NCI-H345 treated with DMSO at 0.1 percent for 48 hours (cell line): Measurements from ENCODE around the gene ATXN7L3.
"Not testable (repeated sequence)": the region's sequence is repeated elsewhere in the genome, so short reads cannot be mapped to it uniquely, and the experiment has no call there.

ENCODE experiments used
- DNase-seq: peaks from one replicate; lab custom pipeline; 2025; ENCODE audit not compliant: unreplicated experiment; lab: John Stamatoyannopoulos, UW

Gene ATXN7L3, protein sequence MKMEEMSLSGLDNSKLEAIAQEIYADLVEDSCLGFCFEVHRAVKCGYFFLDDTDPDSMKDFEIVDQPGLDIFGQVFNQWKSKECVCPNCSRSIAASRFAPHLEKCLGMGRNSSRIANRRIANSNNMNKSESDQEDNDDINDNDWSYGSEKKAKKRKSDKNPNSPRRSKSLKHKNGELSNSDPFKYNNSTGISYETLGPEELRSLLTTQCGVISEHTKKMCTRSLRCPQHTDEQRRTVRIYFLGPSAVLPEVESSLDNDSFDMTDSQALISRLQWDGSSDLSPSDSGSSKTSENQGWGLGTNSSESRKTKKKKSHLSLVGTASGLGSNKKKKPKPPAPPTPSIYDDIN

DNA sequence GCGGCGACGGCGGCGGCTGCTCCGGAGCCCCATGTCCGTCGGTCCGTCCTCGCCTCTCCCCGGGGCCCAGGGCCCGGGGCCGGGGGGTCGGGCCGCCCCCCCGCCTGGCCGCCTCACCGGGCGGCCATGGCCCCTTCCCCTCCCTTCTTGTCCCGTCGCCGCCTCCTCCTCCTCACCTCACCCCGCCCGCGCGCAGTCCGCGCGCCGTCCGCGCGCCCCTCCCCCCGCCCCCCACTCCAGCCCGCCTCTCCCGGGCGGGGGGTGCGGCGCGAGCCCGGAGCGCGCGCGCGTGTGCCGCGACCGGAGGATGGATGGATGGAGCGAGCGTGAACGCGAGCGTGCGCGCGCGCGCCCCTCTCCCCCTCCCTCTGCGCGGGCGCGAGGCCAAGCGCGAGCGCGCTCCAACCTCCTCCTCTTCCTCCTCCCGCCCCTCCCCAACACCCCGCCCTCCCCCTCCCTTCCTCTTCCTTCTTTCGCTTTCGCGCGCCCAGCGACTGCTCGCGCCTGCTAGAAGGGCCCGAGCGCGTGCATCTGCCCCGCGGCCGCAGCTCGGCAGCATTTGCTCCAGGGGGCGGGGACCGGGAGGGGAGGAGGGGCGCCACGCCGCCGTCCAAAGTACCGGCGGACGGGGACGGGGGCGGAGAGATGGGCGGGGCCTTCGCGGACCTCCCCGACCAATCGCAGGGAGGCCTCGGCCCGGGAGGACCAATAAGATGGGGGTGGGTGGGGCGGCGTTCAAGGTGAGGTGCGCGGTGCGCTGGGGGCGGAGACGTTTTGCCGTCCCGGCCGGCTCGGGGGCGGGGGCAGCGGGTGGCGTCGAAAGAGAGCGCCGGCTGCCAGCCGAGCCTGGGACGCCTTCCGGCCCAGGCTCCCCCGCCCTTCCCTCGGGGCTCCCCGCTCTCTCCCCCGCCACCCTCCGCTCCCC lies at the start of gene ATXN7L3:
TSS of gene ATXN7L3 (minus strand) at position 332 of the 925 bp plus-strand sequence. CDS start 1,814 bp downstream, outside the sequence.
- peak; percentile 89 for DNase-seq

DNA sequence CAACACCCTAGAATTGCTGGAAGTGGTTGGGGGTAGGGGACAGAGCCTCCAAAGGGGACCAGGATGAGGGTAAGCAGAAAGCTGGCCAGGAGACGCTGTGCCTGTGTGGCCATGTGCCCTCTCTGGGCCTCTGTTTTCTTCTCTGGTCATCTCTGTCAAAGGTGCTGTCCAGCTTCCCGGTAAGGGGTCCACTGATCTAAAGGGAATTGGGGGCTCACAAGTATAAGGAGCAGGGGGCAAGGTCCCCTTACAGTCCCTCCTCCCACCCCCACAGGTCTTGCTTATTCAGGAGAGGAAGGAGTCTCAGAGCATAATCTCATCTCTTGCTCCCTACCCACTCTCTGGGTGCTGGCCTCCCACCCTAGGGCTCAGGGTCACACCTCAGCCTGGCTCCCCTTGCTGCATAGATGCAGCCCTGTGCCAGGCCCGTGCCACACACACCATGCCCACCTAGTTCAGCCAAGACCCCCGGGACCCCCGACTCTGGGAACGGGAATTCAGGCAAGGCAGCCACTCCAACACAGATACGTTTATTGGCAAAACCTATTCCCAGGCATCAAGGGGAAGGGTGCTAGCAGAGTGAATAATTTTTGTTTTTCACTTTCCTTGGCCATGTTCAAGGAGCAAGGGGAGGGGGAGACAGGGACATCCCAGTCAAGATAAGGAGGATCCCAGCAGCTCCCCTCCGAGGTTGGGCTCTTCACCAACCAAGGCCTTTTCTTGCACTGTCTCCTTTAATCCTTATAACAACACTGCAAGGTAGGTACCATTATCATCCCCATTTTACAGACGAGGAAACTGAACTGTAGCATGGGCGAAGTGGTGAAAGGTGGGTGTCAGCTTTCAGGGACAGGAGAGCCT lies 48.4 kb upstream of the ATXN7L3 start:
- no peak for DNase-seq

DNA sequence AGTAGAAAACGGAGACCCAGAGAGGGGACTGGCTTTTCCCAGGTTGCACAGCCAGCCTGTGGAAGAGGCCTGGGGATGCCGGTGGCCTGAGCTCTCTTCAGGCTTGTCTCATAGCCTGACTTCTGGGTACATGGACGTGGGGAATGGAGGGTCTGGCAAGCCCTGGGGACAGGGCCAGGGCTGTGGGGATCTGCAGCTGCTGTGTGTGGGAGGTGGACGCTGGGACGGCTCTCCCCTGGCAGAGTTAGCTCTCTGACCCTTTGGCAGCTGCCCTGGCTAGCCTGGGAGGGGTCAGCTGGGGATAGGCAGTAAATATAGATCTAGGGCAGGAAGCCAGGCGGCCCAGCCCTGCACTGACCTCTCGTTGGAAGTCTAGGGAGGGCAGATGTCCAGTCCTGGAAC lies 47.8 kb upstream of the ATXN7L3 start:
- DNase-seq, result no peak

DNA sequence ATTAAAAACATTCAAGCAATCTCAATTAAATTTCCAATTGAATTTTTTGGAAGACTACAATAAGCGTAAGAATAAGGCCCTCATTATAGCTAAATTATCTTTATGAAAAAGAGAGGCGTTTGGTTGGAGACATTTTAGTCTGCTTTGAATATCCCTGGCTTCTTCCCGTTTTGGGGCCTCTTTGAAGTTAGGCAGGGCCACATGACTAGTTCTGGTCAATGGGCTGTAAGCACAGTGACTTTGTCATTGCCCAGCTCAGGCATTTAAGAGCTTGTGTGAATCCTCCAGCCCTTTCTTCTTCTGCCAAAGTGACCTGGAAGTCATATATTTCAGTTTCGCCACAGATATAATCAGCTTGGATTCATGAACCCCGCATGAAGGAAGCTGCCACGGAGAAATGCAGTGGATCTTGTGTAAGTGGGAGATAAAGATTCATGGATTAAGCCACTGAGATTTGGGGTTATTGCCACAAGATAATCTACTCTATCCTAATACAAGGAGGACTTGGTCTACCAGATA lies 41.5 kb upstream of the ATXN7L3 start:
- DNase-seq, result no peak

DNA sequence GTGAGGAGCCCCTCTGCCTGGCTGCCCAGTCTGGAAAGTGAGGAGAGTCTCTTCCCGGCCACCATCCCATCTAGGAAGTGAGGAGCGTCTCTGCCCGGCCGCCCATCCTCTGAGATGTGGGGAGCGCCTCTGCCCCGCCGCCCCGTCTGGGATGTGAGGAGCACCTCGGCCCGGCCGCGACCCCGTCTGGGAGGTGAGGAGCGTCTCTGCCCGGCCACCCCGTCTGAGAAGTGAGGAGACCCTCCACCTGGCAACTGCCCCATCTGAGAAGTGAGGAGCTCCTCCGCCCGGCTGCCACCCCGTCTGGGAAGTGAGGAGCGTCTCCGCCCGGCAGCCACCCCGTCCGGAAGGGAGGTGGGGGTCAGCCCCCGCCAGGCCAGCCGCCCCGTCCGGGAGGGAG lies 38.2 kb upstream of the ATXN7L3 start:
- not testable (repeated sequence) for DNase-seq

DNA sequence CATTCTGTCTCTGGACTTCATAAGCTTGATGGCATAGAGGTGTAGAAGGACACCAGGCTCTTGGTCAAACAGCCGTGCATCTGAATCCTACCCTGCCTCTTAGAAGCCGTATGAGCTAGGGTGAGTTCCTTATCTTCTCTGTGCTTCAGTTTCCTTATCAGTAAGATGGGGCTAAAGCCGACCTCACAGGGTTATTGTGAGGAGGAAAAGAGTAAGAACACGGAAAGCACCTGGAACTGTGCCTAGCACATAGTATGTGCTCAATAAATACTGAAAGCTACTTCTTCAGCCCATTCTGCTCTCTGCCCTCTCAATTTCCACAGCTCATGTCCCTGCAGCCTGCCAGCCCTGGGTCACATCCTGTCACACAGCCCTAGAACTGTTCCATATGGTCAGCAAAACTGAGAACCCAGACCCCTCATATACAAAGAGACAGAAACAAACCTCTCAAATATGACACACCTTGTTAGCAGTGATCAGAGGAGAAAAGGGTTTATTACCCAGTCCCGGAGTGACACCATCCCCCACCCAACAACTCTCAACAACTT lies 36.8 kb upstream of the ATXN7L3 start:
- no peak for DNase-seq

DNA sequence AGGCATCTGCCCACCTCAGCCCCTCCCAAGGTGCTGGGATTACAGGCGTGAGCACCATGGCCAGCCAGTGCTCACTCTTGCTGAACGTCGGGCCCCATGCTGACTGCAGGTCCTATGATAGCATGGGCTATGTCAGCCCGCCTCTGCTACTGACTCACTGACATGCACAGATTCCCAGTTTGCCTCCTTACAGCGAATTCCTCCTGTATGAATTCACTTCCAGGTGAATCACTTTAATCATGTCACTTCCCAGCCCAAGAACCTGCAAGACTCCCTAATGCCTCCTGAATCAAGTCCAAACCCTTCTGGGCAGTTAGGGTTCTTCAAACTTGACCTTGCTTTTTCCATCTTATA lies 35.9 kb upstream of the ATXN7L3 start:
- DNase-seq, result no peak

DNA sequence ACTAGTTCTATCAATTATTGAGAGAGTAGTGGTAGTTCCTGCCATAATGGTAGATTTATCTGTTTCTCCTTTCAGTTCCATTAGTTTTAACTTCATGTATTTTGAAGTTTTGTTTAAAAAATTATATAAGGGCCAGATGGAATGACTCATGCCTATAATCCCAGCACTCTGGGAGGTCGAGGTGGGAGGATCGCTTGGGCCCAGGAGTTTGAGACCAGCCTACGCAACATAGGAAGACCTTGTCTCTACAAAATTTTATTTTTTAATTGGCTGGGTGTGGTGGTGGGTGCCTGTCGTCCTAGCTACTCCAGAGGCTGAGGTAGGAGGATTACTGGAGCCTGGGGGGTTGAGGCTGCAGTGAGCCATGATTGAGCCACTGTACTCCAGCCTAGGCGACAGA lies 33.9 kb upstream of the ATXN7L3 start:
- no peak for DNase-seq

DNA sequence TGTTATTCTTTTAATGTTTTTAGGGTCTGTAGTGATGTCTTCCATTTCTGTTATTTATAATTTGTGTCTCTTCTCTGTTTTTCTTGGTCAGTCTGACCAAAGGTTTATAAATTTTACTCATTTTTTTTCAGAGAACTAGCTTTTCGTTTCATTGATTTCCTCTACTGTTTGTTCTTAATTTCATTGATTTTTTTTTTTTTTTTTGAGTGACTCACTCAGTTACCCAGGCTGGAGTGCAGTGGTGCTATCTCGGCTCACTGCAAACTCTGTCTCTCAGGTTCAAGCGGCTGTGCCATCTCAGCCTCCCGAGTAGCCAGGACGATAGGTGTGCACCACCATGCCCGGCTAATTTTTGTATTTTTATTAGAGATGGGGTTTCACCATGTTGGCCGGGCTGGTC lies 32.4 kb upstream of the ATXN7L3 start:
- no peak for DNase-seq

DNA sequence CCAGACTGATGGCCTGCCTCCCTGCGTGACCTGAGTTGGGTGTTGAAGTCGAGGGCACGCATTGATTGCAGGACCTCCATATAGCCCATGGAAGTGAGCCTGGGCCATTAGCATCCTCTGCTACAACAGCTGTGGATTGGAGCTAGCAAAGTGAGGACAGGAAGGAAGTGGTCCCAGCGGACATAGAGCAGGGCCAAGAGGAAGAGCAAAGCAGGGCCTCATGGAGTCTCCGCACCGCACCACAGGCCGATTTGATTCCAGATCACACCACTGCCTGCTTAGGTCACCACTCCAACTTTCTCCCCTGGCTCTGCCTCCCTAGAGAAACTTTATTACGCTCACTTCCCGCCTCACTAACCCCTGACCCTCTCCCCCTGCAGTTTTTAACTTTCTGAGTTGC lies 30.5 kb upstream of the ATXN7L3 start:
- no peak for DNase-seq

DNA sequence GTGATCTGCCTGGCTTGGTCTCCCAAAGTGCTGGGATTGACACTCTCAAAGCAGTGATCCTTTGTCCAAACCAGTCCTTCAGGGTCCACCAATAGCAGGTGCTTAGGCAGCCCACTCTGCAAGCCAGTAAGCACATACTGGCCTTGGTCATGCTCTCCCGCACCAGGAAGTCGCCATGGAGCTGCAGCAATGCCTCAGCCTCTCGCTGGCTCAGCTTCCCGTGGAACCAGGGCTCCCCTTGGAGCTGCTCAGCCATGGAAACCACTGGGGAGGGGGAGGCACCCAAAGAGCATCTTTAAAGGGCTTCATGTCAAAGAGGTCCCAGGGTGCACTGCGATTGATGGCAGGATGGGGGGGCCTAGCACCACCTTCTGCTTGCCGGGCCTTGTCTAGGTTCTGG lies 29.4 kb upstream of the ATXN7L3 start:
- no peak for DNase-seq

DNA sequence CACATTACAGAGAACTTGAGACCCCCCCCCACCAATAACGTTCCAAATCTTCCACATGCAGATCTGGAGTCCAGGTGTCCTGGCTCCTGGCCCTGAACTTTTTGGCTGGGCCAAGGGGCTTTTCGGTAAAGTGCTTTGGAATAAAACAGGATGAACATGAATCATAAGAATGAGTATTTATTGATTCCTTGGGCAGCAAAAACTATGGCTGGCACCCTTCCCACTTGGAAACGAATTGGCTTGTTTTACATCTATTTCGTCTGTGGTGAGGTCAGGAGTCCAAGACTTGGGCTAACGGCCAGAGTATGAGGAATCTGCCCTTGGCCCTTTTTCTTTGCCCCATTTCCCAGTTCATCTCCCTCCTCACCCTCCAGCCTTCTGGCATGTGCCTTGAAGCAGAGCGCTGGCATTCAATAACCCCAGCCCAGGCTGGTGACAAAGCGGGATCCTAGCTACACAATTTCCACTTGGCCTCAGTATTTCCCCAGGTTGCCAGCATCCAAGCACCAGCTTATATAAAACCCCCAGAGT lies 23.9 kb upstream of the ATXN7L3 start:
- no peak for DNase-seq

DNA sequence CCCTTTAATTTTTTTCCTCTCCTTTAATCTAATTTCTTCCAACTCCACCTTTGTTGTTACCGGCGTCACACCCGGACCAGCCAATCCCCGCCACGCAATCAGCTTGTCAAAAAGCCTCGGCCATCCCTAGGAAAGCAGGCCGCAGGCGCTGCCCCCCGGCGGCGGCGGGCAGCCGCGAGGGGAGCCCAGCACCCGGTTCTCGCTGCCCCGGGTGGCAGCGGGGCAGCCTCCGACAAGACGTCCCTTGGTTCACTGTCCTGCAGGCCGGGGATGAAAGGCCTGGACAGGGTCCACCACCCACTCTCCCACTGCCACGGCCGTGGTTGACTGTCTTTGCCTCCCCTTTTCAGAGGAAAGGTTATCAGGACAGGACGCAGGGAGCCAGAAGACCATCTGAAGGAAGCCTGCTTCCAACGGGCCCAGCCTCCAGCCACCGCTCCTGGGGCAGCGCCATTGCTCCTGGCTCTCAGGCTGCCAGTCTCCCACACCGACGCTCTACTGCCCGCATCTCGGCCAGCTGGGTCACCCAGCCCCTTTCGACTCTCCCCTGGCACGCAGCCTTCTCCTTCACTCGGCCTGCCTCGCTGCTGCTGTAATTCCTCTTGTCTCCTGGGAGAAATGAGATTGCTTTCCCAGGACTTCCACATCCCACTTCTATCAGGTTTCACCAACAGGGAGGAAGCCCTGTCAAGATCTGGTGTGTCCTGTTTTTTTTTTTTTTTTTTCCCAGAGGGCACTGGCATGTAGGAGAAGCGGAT lies 22.6 kb upstream of the ATXN7L3 start:
- DNase-seq, result peak; percentile 74

DNA sequence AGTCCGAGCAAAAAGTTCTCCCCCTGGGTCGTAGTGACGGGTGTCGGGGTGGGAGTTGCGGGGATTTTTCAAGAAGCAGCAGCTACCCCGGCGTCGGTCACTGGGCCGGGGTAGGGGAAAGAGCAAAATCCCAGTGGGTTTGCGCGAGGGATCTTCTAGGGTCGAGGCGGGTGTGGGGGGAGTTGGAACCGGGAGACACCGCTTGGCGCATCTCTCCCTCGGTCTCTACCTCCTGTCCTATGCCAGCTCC lies 22.1 kb upstream of the ATXN7L3 start:
- no peak for DNase-seq

DNA sequence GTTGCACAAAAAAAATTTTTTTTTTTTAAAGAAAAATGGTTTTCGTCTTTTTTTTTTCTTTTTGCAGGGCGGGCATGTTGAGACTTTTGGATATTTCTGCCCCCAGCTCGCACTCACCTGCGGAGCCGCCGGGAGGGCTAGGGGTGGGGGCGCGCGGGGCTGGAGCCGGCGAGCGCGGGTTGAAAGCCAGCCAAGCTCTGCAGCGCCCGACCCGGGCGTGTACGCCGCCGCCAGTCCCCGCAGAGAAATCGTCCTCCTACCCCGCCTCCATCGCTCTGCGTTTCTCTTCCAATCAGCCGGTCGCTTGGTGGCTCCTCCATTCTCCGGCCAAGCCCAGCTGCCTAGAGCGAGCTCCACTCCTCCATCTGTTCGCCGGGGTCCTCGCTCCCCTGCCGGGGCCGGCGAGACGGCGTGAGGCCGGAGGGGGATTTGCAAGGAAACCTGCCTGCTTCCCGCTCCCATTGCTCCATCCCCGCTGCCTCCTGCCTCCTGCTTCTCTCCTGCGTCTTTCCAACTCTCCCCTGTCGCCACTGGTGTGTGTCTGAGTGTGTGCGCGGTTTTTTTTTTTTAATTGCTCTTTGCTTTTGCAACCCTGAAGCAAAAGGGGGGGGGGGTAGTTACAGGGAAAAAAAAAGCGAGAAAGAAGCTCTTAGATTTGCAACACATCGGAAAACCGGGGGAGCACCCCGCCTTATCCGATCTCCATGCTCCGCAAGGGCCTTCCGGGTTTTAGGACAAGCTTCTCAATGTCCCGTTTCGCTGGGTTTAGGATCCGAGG lies 21.6 kb upstream of the ATXN7L3 start:
- DNase-seq, result peak; percentile 59

DNA sequence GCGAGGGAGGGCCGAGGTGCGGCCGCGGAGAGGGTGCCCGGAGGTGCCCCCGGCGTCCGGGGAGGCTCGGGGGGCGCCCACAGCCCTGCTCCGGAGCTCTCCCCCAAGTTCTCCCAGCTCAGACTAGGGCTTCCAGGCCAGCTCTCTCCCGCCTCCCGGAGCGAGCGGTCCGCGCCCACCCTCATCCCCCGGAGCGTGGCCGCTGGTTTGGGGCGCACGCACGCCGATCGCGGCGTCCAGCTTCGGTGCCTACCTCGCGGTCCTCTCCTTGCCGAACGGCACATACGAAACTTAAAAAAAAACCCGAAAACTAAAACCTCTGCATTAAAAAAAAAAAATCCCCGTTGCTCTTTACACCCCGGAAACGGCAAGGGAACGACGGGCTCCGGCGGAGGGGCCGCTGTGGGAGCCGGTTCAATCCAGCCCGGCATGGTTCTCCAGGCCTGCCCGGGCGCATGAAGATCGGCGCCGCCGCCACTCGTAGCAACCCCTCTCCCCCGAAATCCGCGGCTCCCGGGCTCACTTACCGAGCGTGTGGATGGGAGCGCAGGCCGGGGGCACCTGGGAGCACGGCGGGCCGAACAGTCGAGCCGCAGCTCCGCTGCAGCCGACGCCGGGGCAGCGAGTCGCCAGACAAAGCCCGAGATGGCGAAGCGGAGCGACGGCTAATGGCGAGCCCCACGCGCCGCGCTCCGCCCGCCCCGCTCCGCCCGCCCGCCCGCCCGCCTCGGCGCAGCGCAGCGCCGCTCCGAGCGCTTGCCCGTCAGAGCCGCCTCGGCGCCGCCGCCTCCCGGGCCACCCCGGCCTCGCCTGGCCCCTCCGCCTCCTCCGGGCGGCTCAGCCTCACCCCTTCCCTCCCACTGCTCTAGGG lies 20.8 kb upstream of the ATXN7L3 start:
- DNase-seq, result peak; percentile 13

DNA sequence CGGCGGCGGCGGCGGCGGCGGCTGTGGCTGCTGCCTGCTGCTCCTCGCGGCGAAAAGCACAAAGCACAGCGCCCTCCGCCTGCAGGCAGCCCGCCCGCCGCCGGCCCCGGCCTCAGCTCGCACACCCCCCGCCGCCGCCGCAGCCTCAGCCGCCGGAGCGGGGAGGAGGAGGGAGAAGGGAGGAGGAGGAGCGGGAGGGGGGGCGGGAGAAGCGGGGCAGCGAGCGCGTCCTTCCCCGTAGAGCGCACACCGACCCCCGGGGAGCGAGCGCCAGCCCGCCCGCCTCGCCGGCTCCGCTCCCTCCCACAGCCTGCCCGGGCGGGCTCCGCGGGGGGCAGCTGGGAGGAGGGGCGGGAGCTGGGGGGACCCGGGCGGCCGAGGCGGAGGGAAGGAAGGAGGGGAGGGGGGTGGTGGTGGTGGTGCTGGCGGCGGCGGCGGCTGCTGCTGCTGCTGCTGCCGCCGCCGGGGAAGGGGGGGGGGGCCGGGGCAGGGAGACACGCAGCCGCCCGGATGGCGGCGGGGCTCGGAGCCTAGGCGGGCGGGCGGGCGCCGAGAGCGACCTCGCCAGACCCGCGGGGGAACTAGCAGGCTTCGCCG lies 20.0 kb upstream of the ATXN7L3 start, which contains the start of gene UBTF:
TSS of gene UBTF (minus strand) at position 60 of the 597 bp plus-strand sequence. CDS start 1,446 bp downstream, outside the sequence.
- DNase-seq, result peak; percentile 50

DNA sequence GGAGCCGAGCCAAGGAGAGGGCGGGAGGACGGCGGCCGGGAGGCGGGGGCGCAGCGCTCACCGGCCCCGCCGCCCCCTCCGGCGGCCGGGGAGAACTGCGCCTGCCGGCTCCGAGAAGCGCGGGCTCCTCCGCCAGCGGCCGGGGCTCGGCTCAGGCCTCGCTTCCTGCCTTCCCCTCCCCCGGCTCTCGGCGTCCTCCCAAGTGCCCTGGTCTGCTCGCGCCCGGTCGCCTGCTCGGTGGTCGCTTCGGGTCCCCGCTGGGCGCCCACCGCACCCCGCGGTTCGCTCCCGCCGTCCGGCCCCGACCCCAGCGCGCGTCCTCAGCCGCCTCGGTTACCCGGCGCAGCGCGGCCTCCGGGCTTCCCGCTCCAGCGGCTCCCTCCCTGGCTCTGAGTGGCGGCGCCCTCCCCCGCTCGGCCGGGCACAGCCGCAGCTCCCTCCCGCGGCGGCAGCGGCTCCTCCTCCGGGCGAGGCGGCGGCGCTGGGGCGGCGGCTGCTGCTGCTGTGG lies 19.5 kb upstream of the ATXN7L3 start:
- DNase-seq, result no peak
